Measurements from ENCODE around the gene TMEM176A.
"Not testable (repeated sequence)": the region's sequence is repeated elsewhere in the genome, so short reads cannot be mapped to it uniquely, and the experiment has no call there.

Gene TMEM176A

GRCh38 chr7:150788474-150789269 is 11.9 kb upstream of the TMEM176A start:
- DNase-seq (ENCODE audit: low read depth) = peak; percentile 12

- DNase-seq (ENCODE audit: low read depth) = no peak
Measured at GRCh38 chr7:150790416-150791075, 10.0 kb upstream of the TMEM176A start.

- no peak for DNase-seq (ENCODE audit: low read depth)
Measured at GRCh38 chr7:150791304-150791703, 9.3 kb upstream of the TMEM176A start.

- no peak for DNase-seq (ENCODE audit: low read depth)
Measured at GRCh38 chr7:150791746-150792452, 8.7 kb upstream of the TMEM176A start.

- DNase-seq (ENCODE audit: low read depth) = no peak
Measured at GRCh38 chr7:150793569-150794238, 6.9 kb upstream of the TMEM176A start.

GRCh38 chr7:150797661-150798060 is 2.9 kb upstream of the TMEM176A start:
- DNase-seq (ENCODE audit: low read depth) = no peak

- no peak for DNase-seq (ENCODE audit: low read depth)
Measured at GRCh38 chr7:150799156-150799555, 1.4 kb upstream of the TMEM176A start.

- DNase-seq (ENCODE audit: low read depth) = no peak
Measured at GRCh38 chr7:150799741-150800580, 608 bp upstream of the TMEM176A start, which contains the start of gene TMEM176B. TMEM176B (minus strand) TSS chr7:150800364; CDS start chr7:150796569, 3,795 bp downstream.

GRCh38 chr7:150801242-150801945 is 825 bp downstream of the TMEM176A start:
- no peak for DNase-seq (ENCODE audit: low read depth)

GRCh38 chr7:150801946-150802771 is 1.6 kb downstream of the TMEM176A start:
- DNase-seq (ENCODE audit: low read depth) = no peak

- no peak for DNase-seq (ENCODE audit: low read depth)
Measured at GRCh38 chr7:150803161-150803860, 2.7 kb downstream of the TMEM176A start.

- no peak for DNase-seq (ENCODE audit: low read depth)
Measured at GRCh38 chr7:150804802-150805201, 4.2 kb downstream of the TMEM176A start.

GRCh38 chr7:150805864-150806263 is 5.3 kb downstream of the TMEM176A start:
- DNase-seq (ENCODE audit: low read depth) = no peak

- DNase-seq (ENCODE audit: low read depth) = no peak
Measured at GRCh38 chr7:150806454-150806853, 5.9 kb downstream of the TMEM176A start.

GRCh38 chr7:150806863-150807262 is 6.3 kb downstream of the TMEM176A start:
- no peak for DNase-seq (ENCODE audit: low read depth)

- DNase-seq (ENCODE audit: low read depth) = not testable (repeated sequence)
Measured at GRCh38 chr7:150807616-150808438, 7.3 kb downstream of the TMEM176A start.

- no peak for DNase-seq (ENCODE audit: low read depth)
Measured at GRCh38 chr7:150814328-150815001, 13.9 kb downstream of the TMEM176A start.

GRCh38 chr7:150818971-150819370 is 18.4 kb downstream of the TMEM176A start:
- no peak for DNase-seq (ENCODE audit: low read depth)
